ENCODE data around the gene ANKK1. TPM values are rescaled to one million over a fixed set of nuclear protein-coding genes. Genes with fewer than 3 reads are reported as not detected.
A peak's percentile ranks its signal among the peaks of the same experiment; 100 is the strongest.

ANKK1 gene
- total and polyA plus RNA-seq, 2 of the 8 experiments (the other 6 are each of a cell fraction or from before 2014, with no cell fraction given) = 0.11 TPM; not detected in 1

- Histone ChIP-seq H2AK5ac (ENCODE audit: low read depth, low read length) (no peak overlapping the region), H4K91ac (replicated peaks; ENCODE audit: insufficient read length, low read length) (no peak overlapping the region), H3K79me1 (ENCODE audit: low read depth, low read length) (no peaks in the 10 kb centered on the region), H2AFZ (ENCODE audit: low read length) (no peak overlapping the region), H2BK12ac (ENCODE audit: low read depth, low read length) (no peak overlapping the region), H3K79me2 (ENCODE audit: control insufficient read depth in 1 of 2, insufficient read depth in 2 of 2, low read length in 2 of 2) (no peaks in the 10 kb centered on the region), H2BK120ac (replicated peaks; ENCODE audit: low read depth, low read length) (no peak overlapping the region), H4K5ac (ENCODE audit: insufficient read length, low read depth, low read length) (no peak overlapping the region), H3K36me3 (ENCODE audit: control insufficient read depth in 2 of 4, insufficient read depth in 4 of 4, low read length in 3 of 4) (peaks cover 0 to 7% (median 1%) of the 10 kb centered on the region in 4 experiments; a peak in 2 of 8 replicates), H2BK5ac (ENCODE audit: low read depth, low read length) (no peak overlapping the region), H3K4me3 (ENCODE audit: extremely low read depth in 1 of 4, insufficient read depth in 2 of 4, low read depth in 3 of 4, low read length in 4 of 4) (no peak overlapping the region), H3K23ac (ENCODE audit: insufficient read length) (no peak overlapping the region), H3K56ac (replicated peaks; ENCODE audit: insufficient read length, low read depth, low read length) (no peak overlapping the region), H3K27ac (ENCODE audit: low read depth, low read length) (no peak overlapping the region), H3K18ac (ENCODE audit: extremely low read depth, low read length) (no peak overlapping the region), H4K8ac (ENCODE audit: extremely low read depth, insufficient read depth, low read length) (no peak overlapping the region), H4K20me1 (replicated peaks in 1 of 2; ENCODE audit: control insufficient read depth in 1 of 2, insufficient read depth in 2 of 2, low read length in 2 of 2) (peaks cover 0 to 1% of the 10 kb centered on the region in 2 experiments), H2BK15ac (ENCODE audit: low read length) (no peak overlapping the region), H3K9ac (replicated peaks in 1 of 4; ENCODE audit: extremely low read depth in 1 of 4, low read depth in 3 of 4, low read length in 3 of 4) (no peak overlapping the region), H3K4me1 (replicated peaks in 1 of 4; ENCODE audit: control insufficient read depth in 3 of 4, insufficient read depth in 4 of 4, low read length in 3 of 4) (no peaks in the 10 kb centered on the region), H3K23me2 (ENCODE audit: low read depth, low read length) (no peaks in the 10 kb centered on the region; the same call in 1 of the 2 replicates), H3K4me2 (ENCODE audit: insufficient read depth in 1 of 2, low read depth in 2 of 2, low read length in 2 of 2) (no peak overlapping the region), H3K4ac (replicated peaks; ENCODE audit: insufficient read length, low read depth, low read length) (no peak overlapping the region), H3K9me3 (ENCODE audit: insufficient read depth in 2 of 2, low read depth in 1 of 2, low read length in 1 of 2) (no peaks in the 10 kb centered on the region), H2BK20ac (ENCODE audit: low read length) (no peak overlapping the region), H3K27me3 (replicated peaks in 1 of 4; ENCODE audit: control insufficient read depth in 3 of 4, extremely low read depth in 1 of 4, insufficient read depth in 3 of 4, low read length in 3 of 4) (no peaks in the 10 kb centered on the region), H3K14ac (ENCODE audit: insufficient read length) (no peak overlapping the region)
- DNase-seq (ENCODE audit: low read depth in 1 of 2, low spot score in 2 of 2) (no peak), FAIRE-seq (no peak)
- TF ChIP-seq NANOG (IDR thresholded peaks at IDR 0.05; ENCODE audit: insufficient read depth, low read depth, low read length, poor library complexity, severe bottlenecking) (no peak), TBP (IDR thresholded peaks at IDR 0.05; ENCODE audit: low read depth, low read length) (no peak), RAD21 (IDR thresholded peaks at IDR 0.05 in 1 of 2, conservative IDR thresholded peaks at IDR 0.05 in 1 of 2; ENCODE audit: low read depth in 2 of 2, low read length in 2 of 2) (peak; percentile 66 to 70), CTCF (IDR thresholded peaks at IDR 0.05; ENCODE audit: control extremely low read depth in 1 of 3, insufficient read depth in 1 of 3, low read depth in 1 of 3, low read length in 3 of 3) (peak; percentile 58 to 66 (median 61)), CEBPB (IDR thresholded peaks at IDR 0.05; ENCODE audit: low read depth, low read length) (no peak)
- CTCF ChIA-PET (ENCODE audit: partially characterized antibody) = interaction anchor here (1.1 to 1.8 kb wide), 4 partner anchors 14 to 193 kb away, joined by 3 to 6 read pairs (median 3); no protein-coding TSS in a partner anchor
- POLR2A ChIA-PET (ENCODE audit: partially characterized antibody) = no interaction called here
- WGBS, 2 experiments (ENCODE audit: extremely low coverage in 1 of 2, insufficient coverage in 1 of 2, insufficient read length in 1 of 2, insufficient replicate concordance in 2 of 2, low coverage in 1 of 2, low lambda C conversion rate in 2 of 2, missing lambda C conversion rate in 1 of 2) = 57% methylated on average over 4 of the region's 4 CpGs; no CpG with 5 or more reads in 1 of the 2 experiments
Measured at GRCh38 chr11:113338730-113339129, 48.8 kb upstream of the ANKK1 start.
